Hematopoietic multipotent progenitor cell treated with erythropoietin and hydrocortisone succinate and interleukin-3 and kit ligand, for 4 days (in vitro differentiated cells): Measurements from ENCODE around the gene TRIOBP.

Source experiments
- DNase-seq: peaks from one replicate; pipeline ENCODE4 v3.0.0-alpha.2; 2015

Gene TRIOBP

GRCh38 chr22:37731804-37732471 lies 35.1 kb downstream of the TRIOBP start:
- peak; percentile 84 for DNase-seq

GRCh38 chr22:37732699-37733607 lies 36.1 kb downstream of the TRIOBP start:
- DNase-seq: no peak

- DNase-seq: no peak
Measured at GRCh38 chr22:37733625-37734401, 37.0 kb downstream of the TRIOBP start.

GRCh38 chr22:37734402-37734700 lies 37.5 kb downstream of the TRIOBP start:
- no peak for DNase-seq

GRCh38 chr22:37734964-37735451 lies 38.2 kb downstream of the TRIOBP start:
- peak; percentile 24 for DNase-seq

- DNase-seq: no peak
Measured at GRCh38 chr22:37739035-37739434, 42.2 kb downstream of the TRIOBP start.

- peak; percentile 81 for DNase-seq
Measured at GRCh38 chr22:37739611-37740049, 42.8 kb downstream of the TRIOBP start.

- no peak for DNase-seq
Measured at GRCh38 chr22:37740455-37741311, 43.8 kb downstream of the TRIOBP start.

- DNase-seq: peak; percentile 71
Measured at GRCh38 chr22:37741312-37741795, 44.5 kb downstream of the TRIOBP start.

GRCh38 chr22:37742376-37743171 lies 45.7 kb downstream of the TRIOBP start:
- peak; percentile 26 for DNase-seq

GRCh38 chr22:37744589-37744988 lies 47.7 kb downstream of the TRIOBP start:
- no peak for DNase-seq

GRCh38 chr22:37745548-37746365 lies 48.9 kb downstream of the TRIOBP start:
- DNase-seq: peak; percentile 96

GRCh38 chr22:37746366-37747079 lies 49.7 kb downstream of the TRIOBP start:
- DNase-seq: peak; percentile 29

GRCh38 chr22:37747080-37747714 lies 50.3 kb downstream of the TRIOBP start:
- no peak for DNase-seq

- no peak for DNase-seq
Measured at GRCh38 chr22:37747715-37748100, 50.9 kb downstream of the TRIOBP start.

GRCh38 chr22:37748659-37749058 lies 51.8 kb downstream of the TRIOBP start:
- no peak for DNase-seq

- no peak for DNase-seq
Measured at GRCh38 chr22:37749226-37749625, 52.4 kb downstream of the TRIOBP start.

GRCh38 chr22:37749831-37750595 lies 53.2 kb downstream of the TRIOBP start:
- DNase-seq: no peak
